ENCODE results near the gene ACER3. TPM values are rescaled to one million over a fixed set of nuclear protein-coding genes. Genes with fewer than 3 reads are reported as not detected.

Gene ACER3
- total and polyA plus RNA-seq, 2 of the 4 experiments (the other 2 are of a cell fraction) = 3.5 to 10.0 TPM

DNA sequence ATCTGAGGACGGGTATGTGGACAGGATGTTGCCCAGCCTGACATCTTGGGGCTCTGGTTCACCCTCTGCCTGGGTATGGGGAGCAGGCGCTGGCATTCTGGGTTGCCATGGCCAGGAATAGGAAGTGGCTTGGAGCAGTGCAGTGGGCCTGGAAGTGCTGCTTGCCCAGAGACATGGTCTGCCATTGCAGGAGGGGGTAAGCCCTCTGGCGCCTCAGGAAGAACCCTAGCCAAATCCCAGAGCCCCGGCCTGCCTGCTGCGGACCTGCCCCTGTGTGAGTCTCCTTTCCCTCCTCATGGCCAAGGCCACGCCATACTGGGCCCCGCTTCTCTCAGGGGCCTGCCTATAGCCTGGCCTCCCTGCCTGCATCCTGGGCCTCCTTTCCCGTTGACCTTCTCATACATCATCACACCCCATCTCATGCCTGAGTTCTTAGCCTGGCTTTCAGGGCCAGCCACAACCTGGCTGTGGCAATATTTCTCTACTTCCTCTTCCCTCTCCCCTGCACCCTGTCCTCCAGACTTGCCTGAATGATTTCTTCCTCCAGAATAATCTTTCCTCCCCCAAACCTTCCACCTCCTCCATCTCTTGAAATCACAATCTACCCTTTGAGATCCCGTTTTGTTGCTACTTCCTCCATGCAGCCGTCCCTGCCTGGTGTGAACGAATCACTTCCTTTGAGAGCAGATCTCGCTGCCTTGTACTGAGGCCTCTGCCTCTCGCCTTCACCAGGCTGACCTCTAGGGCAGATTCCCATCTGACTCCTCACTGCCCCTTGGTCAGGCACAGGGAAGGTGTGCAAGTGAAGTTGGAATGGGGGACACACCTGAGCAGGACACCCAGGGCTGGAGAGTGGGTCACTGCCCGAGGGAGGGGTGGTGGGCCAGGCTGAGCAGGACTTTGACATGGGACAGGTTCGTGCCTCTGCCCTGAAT is 211.2 kb downstream of the ACER3 start:
- H4K91ac ChIP-seq (ENCODE audit: insufficient read depth, low read depth, low read length) = peak overlapping the region; percentile 10; the same call in 1 of the 2 replicates
- in situ Hi-C loops (cut with MboI; ENCODE audit: low sequenced_read_pairs) = no loop called here
- H3K4ac ChIP-seq (ENCODE audit: low read depth, low read length) = peak overlapping the region; percentile 92
- peak overlapping the region; percentile 71; the same call in 1 of the 2 replicates for H3K14ac ChIP-seq (replicated peaks; ENCODE audit: low read depth, low read length)
- H3K27ac ChIP-seq (ENCODE audit: insufficient read depth, low read length) = peak overlapping the region; percentile 80
- H3K27me3 ChIP-seq (ENCODE audit: control insufficient read depth, insufficient read depth, low read length) = no peaks in the 10 kb centered on the region
- peaks cover 22% of the 10 kb centered on the region for H3K9me1 ChIP-seq (ENCODE audit: insufficient read depth, low read length)
- H3K4me1 ChIP-seq (ENCODE audit: control insufficient read depth, insufficient read depth, low read length) = peaks cover 36% of the 10 kb centered on the region
- H3K56ac ChIP-seq (ENCODE audit: extremely low read depth, insufficient read depth, low read length) = no peak overlapping the region
- ChIA-PET CTCF (interaction anchor here (2.0 kb wide), 1 partner anchor 19 kb away, joined by 12 read pairs; no protein-coding TSS in a partner anchor), POLR2A (ENCODE audit: unreplicated experiment) (no interaction called here)
- ATAC-seq (ENCODE audit: low read depth) = no peak
- peak overlapping the region; percentile 79 for H2AK9ac ChIP-seq (replicated peaks; ENCODE audit: low read depth, low read length, poor library complexity)
- no peaks in the 10 kb centered on the region for H3K9me3 ChIP-seq (ENCODE audit: control insufficient read depth, insufficient read depth, low read length)
- H3K23ac ChIP-seq (ENCODE audit: low read depth, low read length) = peak overlapping the region; percentile 68; the same call in 1 of the 2 replicates
- H2BK5ac ChIP-seq (ENCODE audit: low read depth, low read length, poor library complexity, severe bottlenecking) = peak overlapping the region; percentile 78
- H2AK5ac ChIP-seq (ENCODE audit: low read depth, low read length) = peak overlapping the region; percentile 53
- H3K36me3 ChIP-seq (ENCODE audit: control insufficient read depth, insufficient read depth, low read length) = no peaks in the 10 kb centered on the region
- DNase-seq = peak; percentile 37
- H4K20me1 ChIP-seq (ENCODE audit: insufficient read depth, low read length) = peaks cover 11% of the 10 kb centered on the region
- H2BK20ac ChIP-seq (ENCODE audit: low read depth, low read length) = peak overlapping the region; percentile 57; the same call in 1 of the 2 replicates
- intact Hi-C loops (cut with micrococcal nuclease) = loop anchor here (2.0 kb wide), 1 partner anchor 25 kb away; no protein-coding TSS in a partner anchor
- dilution Hi-C loops (cut with HindIII; ENCODE audit: low sequenced_read_pairs, unreplicated experiment) = no loop called here
- H3K79me1 ChIP-seq (ENCODE audit: low read depth in 1 of 2, low read length in 2 of 2) = peaks cover 20 to 56% of the 10 kb centered on the region in 2 experiments; a peak in 3 of 4 replicates
- peak overlapping the region; percentile 42; the same call in 1 of the 2 replicates for H2BK120ac ChIP-seq (ENCODE audit: low read depth, low read length)
- H2BK15ac ChIP-seq (ENCODE audit: low read depth, low read length) = peak overlapping the region; percentile 9; the same call in 1 of the 3 replicates
- H3K4me2 ChIP-seq (ENCODE audit: low read depth, low read length) = 0 out of 2 replicates have a peak overlapping the region, but pooled peaks have one; percentile 3
- TF ChIP-seq MAFK (IDR thresholded peaks at IDR 0.05; ENCODE audit: low read depth, low read length) = no peak
- no peak overlapping the region for H3K4me3 ChIP-seq (ENCODE audit: insufficient read depth, low read depth, low read length)
- peak overlapping the region; percentile 41 for H4K5ac ChIP-seq (ENCODE audit: low read depth, low read length)
- peak overlapping the region; percentile 66 for H2AFZ ChIP-seq (replicated peaks; ENCODE audit: low read length, poor library complexity)
- WGBS, 2 experiments (ENCODE audit: extremely low coverage in 2 of 2, insufficient read length in 1 of 2) = 75% methylated on average over 8 of the region's 15 CpGs; no CpG with 5 or more reads in 1 of the 2 experiments
- peak overlapping the region; percentile 18; the same call in 1 of the 2 replicates for H3K9ac ChIP-seq (ENCODE audit: low read depth, low read length)
- no TSS peak for BruUV-seq (replicated peaks)
- peak overlapping the region; percentile 71; the same call in 1 of the 2 replicates for H3K18ac ChIP-seq (ENCODE audit: low read depth, low read length)
- H4K8ac ChIP-seq (ENCODE audit: low read depth in 2 of 2, low read length in 2 of 2) = peak overlapping the region; percentile 11 to 61; a peak in 3 of 4 replicates
